ENCODE measurements around the gene EPHA8.

EPHA8 gene

GRCh38 chr1:22626237-22627157, 63.2 kb downstream of the EPHA8 start:
- H3K4me3 ChIP-seq (ENCODE audit: low read length) = no peak overlapping the region
- no peak for DNase-seq (ENCODE audit: low read depth)

GRCh38 chr1:22627331-22627730, 64.0 kb downstream of the EPHA8 start:
- H3K27me3 ChIP-seq (replicated peaks; ENCODE audit: control insufficient read depth, insufficient read depth, low read length) = peaks cover 73% of the 10 kb centered on the region
- H3K4me1 ChIP-seq (ENCODE audit: control insufficient read depth, insufficient read depth, low read length) = no peaks in the 10 kb centered on the region
- DNase-seq (ENCODE audit: low read depth) = no peak
- no peak overlapping the region for H3K4me3 ChIP-seq (ENCODE audit: low read length)
- no peaks in the 10 kb centered on the region for H3K36me3 ChIP-seq (ENCODE audit: control insufficient read depth, insufficient read depth, low read length, severe bottlenecking)
- no peaks in the 10 kb centered on the region for H3K9me3 ChIP-seq (ENCODE audit: control insufficient read depth, low read length)
- H3K9ac ChIP-seq (ENCODE audit: low read length) = no peak overlapping the region

More at GRCh38 chr1:22626237-22627157, 63.2 kb downstream of the EPHA8 start:
- Histone ChIP-seq H3K9me3 (ENCODE audit: control insufficient read depth, low read length) (no peaks in the 10 kb centered on the region), H3K4me1 (ENCODE audit: control insufficient read depth, insufficient read depth, low read length) (no peaks in the 10 kb centered on the region), H3K9ac (ENCODE audit: low read length) (no peak overlapping the region), H3K36me3 (ENCODE audit: control insufficient read depth, insufficient read depth, low read length, severe bottlenecking) (no peaks in the 10 kb centered on the region), H3K27me3 (replicated peaks; ENCODE audit: control insufficient read depth, insufficient read depth, low read length) (peaks cover 80% of the 10 kb centered on the region)

- DNase-seq (ENCODE audit: low read depth) = no peak
- peaks cover 77% of the 10 kb centered on the region for H3K27me3 ChIP-seq (replicated peaks; ENCODE audit: control insufficient read depth, insufficient read depth, low read length)
- no peaks in the 10 kb centered on the region for H3K4me1 ChIP-seq (ENCODE audit: control insufficient read depth, insufficient read depth, low read length)
- H3K9me3 ChIP-seq (ENCODE audit: control insufficient read depth, low read length) = no peaks in the 10 kb centered on the region
- H3K36me3 ChIP-seq (ENCODE audit: control insufficient read depth, insufficient read depth, low read length, severe bottlenecking) = no peaks in the 10 kb centered on the region
- no peak overlapping the region for H3K4me3 ChIP-seq (ENCODE audit: low read length)
- H3K9ac ChIP-seq (ENCODE audit: low read length) = no peak overlapping the region
These were observed 65.6 kb downstream of the EPHA8 start for GRCh38 chr1:22628698-22629444.

- Histone ChIP-seq H3K4me1 (ENCODE audit: control insufficient read depth, insufficient read depth, low read length) (no peaks in the 10 kb centered on the region), H3K9me3 (ENCODE audit: control insufficient read depth, low read length) (no peaks in the 10 kb centered on the region), H3K36me3 (ENCODE audit: control insufficient read depth, insufficient read depth, low read length, severe bottlenecking) (no peaks in the 10 kb centered on the region), H3K27me3 (replicated peaks; ENCODE audit: control insufficient read depth, insufficient read depth, low read length) (peaks cover 73% of the 10 kb centered on the region), H3K4me3 (ENCODE audit: low read length) (no peak overlapping the region), H3K9ac (ENCODE audit: low read length) (no peak overlapping the region)
- no peak for DNase-seq (ENCODE audit: low read depth)
These were observed 66.6 kb downstream of the EPHA8 start for GRCh38 chr1:22629886-22630285.

DNA sequence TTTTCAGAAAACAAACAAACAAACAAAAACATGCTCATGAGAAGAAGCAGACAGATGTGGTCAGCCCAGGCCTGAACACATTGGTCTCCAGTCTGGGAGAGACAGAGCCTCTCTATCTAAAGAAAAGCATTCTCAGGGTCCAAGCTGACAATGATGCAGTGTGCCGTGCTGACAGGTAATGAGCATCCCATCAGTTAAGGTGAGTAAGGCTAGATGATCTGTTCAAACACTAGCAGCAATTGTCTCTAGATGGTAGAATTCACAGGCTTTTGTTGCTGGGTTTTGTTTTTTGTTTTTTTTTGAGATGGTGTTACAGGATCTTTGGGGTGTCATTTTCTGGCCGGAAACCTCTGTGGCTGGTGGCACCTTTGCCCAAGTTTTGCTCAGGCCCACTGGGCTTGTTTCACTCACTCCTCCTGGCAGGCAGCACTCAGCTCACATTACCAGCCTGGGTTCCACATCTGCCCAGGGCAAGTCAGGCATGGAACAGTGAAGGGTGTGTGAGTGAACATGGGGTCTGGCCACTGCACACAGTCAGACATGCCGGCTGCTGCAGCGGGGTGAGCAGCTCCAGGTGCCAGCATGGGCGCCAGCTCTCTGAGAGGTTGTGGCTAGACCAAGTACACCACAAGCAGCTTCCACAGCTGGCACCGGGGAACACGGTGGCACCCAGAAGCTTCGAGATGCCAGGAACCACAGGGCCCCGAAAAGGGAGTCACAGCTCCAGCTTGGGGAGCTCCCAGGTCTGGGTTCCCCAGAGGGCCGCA, 70.6 kb downstream of the EPHA8 start:
- Histone ChIP-seq H3K4me1 (ENCODE audit: control insufficient read depth, insufficient read depth, low read length) (peaks cover 9% of the 10 kb centered on the region), H3K27me3 (replicated peaks; ENCODE audit: control insufficient read depth, insufficient read depth, low read length) (peaks cover 41% of the 10 kb centered on the region), H3K9me3 (ENCODE audit: control insufficient read depth, low read length) (no peaks in the 10 kb centered on the region), H3K4me3 (ENCODE audit: low read length) (no peak overlapping the region), H3K9ac (ENCODE audit: low read length) (no peak overlapping the region), H3K36me3 (ENCODE audit: control insufficient read depth, insufficient read depth, low read length, severe bottlenecking) (no peaks in the 10 kb centered on the region)
- no peak for DNase-seq (ENCODE audit: low read depth)

- DNase-seq (ENCODE audit: low read depth) = no peak
- no peak overlapping the region for H3K9ac ChIP-seq (ENCODE audit: low read length)
These were observed 72.1 kb downstream of the EPHA8 start for GRCh38 chr1:22635436-22635835.

DNA sequence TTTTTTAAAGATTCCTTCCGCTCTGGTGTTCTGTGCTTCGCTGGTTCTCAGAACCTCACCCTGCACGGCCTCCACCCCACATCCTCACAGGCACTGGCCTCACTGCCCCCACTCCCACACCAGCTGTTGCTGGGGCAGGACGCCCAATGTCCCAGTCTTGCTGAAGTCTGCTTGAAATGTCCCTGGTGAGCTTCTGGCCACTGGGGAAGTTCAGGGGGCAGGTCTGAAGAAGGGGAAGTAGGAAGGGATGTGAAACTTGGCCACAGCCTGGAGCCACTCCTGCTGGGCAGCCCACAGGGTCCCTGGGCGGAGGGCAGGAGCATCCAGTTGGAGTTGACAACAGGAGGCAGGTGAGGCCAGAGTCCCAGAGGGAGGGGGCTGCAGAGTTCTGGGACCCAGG, 73.1 kb downstream of the EPHA8 start, which contains the start of gene C1QA:
Gene C1QA (plus strand): TSS at position 276 of the 400 bp plus-strand sequence. CDS start 989 bp downstream, outside the sequence.
- Histone ChIP-seq H3K36me3 (ENCODE audit: control insufficient read depth, insufficient read depth, low read length, severe bottlenecking) (no peaks in the 10 kb centered on the region), H3K4me1 (ENCODE audit: control insufficient read depth, insufficient read depth, low read length) (peaks cover 9% of the 10 kb centered on the region), H3K9ac (ENCODE audit: low read length) (no peak within 1 kb of the TSS), H3K4me3 (ENCODE audit: low read length) (no peak within 1 kb of the TSS), H3K27me3 (replicated peaks; ENCODE audit: control insufficient read depth, insufficient read depth, low read length) (peaks cover 30% of the 10 kb centered on the region), H3K9me3 (ENCODE audit: control insufficient read depth, low read length) (no peaks in the 10 kb centered on the region)
- no peak for DNase-seq (ENCODE audit: low read depth)

More at GRCh38 chr1:22635436-22635835, 72.1 kb downstream of the EPHA8 start:
- Histone ChIP-seq H3K36me3 (ENCODE audit: control insufficient read depth, insufficient read depth, low read length, severe bottlenecking) (no peaks in the 10 kb centered on the region), H3K4me1 (ENCODE audit: control insufficient read depth, insufficient read depth, low read length) (peaks cover 9% of the 10 kb centered on the region), H3K4me3 (ENCODE audit: low read length) (no peak overlapping the region), H3K27me3 (replicated peaks; ENCODE audit: control insufficient read depth, insufficient read depth, low read length) (peaks cover 29% of the 10 kb centered on the region), H3K9me3 (ENCODE audit: control insufficient read depth, low read length) (no peaks in the 10 kb centered on the region)

- Histone ChIP-seq H3K4me1 (ENCODE audit: control insufficient read depth, insufficient read depth, low read length) (peaks cover 12% of the 10 kb centered on the region), H3K36me3 (ENCODE audit: control insufficient read depth, insufficient read depth, low read length, severe bottlenecking) (no peaks in the 10 kb centered on the region), H3K27me3 (replicated peaks; ENCODE audit: control insufficient read depth, insufficient read depth, low read length) (peaks cover 36% of the 10 kb centered on the region), H3K9ac (ENCODE audit: low read length) (no peak overlapping the region), H3K9me3 (ENCODE audit: control insufficient read depth, low read length) (no peaks in the 10 kb centered on the region), H3K4me3 (ENCODE audit: low read length) (no peak overlapping the region)
- DNase-seq (ENCODE audit: low read depth) = no peak
These were observed 73.6 kb downstream of the EPHA8 start for GRCh38 chr1:22636927-22637326.

- no peaks in the 10 kb centered on the region for H3K36me3 ChIP-seq (ENCODE audit: control insufficient read depth, insufficient read depth, low read length, severe bottlenecking)
- no peak for DNase-seq (ENCODE audit: low read depth)
- H3K4me3 ChIP-seq (ENCODE audit: low read length) = no peak overlapping the region
- peaks cover 43% of the 10 kb centered on the region for H3K27me3 ChIP-seq (replicated peaks; ENCODE audit: control insufficient read depth, insufficient read depth, low read length)
- H3K9me3 ChIP-seq (ENCODE audit: control insufficient read depth, low read length) = no peaks in the 10 kb centered on the region
- no peak overlapping the region for H3K9ac ChIP-seq (ENCODE audit: low read length)
- peaks cover 12% of the 10 kb centered on the region for H3K4me1 ChIP-seq (ENCODE audit: control insufficient read depth, insufficient read depth, low read length)
These were observed 74.7 kb downstream of the EPHA8 start for GRCh38 chr1:22637907-22638445.

DNA sequence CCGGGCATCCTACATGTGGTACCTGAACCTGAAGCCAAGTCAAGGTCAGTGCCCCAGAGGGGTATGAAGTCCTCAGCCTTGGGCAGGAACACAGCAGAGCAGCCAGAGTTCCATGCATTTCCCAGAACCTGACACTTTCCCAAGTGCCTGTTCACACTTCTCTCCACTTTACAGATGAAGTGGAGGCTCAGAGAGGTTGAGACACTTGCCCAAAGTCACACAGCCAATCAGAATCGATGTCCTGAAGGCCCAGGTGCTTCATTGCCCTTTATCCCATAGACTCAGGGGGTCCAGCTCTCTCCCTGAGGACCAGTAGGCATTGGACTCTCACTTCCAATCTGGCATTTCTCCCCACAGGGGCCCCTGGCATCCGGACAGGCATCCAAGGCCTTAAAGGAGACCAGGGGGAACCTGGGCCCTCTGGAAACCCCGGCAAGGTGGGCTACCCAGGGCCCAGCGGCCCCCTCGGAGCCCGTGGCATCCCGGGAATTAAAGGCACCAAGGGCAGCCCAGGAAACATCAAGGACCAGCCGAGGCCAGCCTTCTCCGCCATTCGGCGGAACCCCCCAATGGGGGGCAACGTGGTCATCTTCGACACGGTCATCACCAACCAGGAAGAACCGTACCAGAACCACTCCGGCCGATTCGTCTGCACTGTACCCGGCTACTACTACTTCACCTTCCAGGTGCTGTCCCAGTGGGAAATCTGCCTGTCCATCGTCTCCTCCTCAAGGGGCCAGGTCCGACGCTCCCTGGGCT, 75.4 kb downstream of the EPHA8 start:
- peaks cover 37% of the 10 kb centered on the region for H3K27me3 ChIP-seq (replicated peaks; ENCODE audit: control insufficient read depth, insufficient read depth, low read length)
- no peaks in the 10 kb centered on the region for H3K9me3 ChIP-seq (ENCODE audit: control insufficient read depth, low read length)
- no peak for DNase-seq (ENCODE audit: low read depth)
- H3K4me1 ChIP-seq (ENCODE audit: control insufficient read depth, insufficient read depth, low read length) = peaks cover 12% of the 10 kb centered on the region
- no peaks in the 10 kb centered on the region for H3K36me3 ChIP-seq (ENCODE audit: control insufficient read depth, insufficient read depth, low read length, severe bottlenecking)
- no peak overlapping the region for H3K9ac ChIP-seq (ENCODE audit: low read length)
- no peak overlapping the region for H3K4me3 ChIP-seq (ENCODE audit: low read length)
